ENCODE results near the gene LCNL1. TPM values are rescaled to one million over a fixed set of nuclear protein-coding genes. Genes with fewer than 3 reads are reported as not detected.

LCNL1 gene
- total RNA-seq, 1 donor from 2014 or later, result not detected

- Mint-ChIP-seq H3K4me3 (ENCODE audit: low read depth) (no peak overlapping the region), H3K27me3 (no peaks in the 10 kb centered on the region), H3K36me3 (ENCODE audit: insufficient read depth) (peaks cover 1% of the 10 kb centered on the region), H3K9me3 (ENCODE audit: low read depth) (peaks cover 4% of the 10 kb centered on the region), H3K4me1 (ENCODE audit: low read depth) (no peaks in the 10 kb centered on the region), H3K27ac (no peak overlapping the region)
- DNase-seq (ENCODE audit: low spot score, unreplicated experiment), result no peak
- TF ChIP-seq CTCF (IDR thresholded peaks at IDR 0.05; ENCODE audit: unreplicated experiment), result no peak
These were observed 24.5 kb downstream of the LCNL1 start for GRCh38 chr9:137007108-137007815.

GRCh38 chr9:137007816-137008270 lies 25.1 kb downstream of the LCNL1 start:
- H3K27ac Mint-ChIP-seq, result no peak overlapping the region
- H3K9me3 Mint-ChIP-seq (ENCODE audit: low read depth), result peaks cover 4% of the 10 kb centered on the region
- no peaks in the 10 kb centered on the region for H3K4me1 Mint-ChIP-seq (ENCODE audit: low read depth)
- DNase-seq (ENCODE audit: low spot score, unreplicated experiment), result no peak
- H3K36me3 Mint-ChIP-seq (ENCODE audit: insufficient read depth), result peaks cover 1% of the 10 kb centered on the region
- no peak for TF ChIP-seq CTCF (IDR thresholded peaks at IDR 0.05; ENCODE audit: unreplicated experiment)
- H3K4me3 Mint-ChIP-seq (ENCODE audit: low read depth), result no peak overlapping the region
- H3K27me3 Mint-ChIP-seq, result no peaks in the 10 kb centered on the region

DNA sequence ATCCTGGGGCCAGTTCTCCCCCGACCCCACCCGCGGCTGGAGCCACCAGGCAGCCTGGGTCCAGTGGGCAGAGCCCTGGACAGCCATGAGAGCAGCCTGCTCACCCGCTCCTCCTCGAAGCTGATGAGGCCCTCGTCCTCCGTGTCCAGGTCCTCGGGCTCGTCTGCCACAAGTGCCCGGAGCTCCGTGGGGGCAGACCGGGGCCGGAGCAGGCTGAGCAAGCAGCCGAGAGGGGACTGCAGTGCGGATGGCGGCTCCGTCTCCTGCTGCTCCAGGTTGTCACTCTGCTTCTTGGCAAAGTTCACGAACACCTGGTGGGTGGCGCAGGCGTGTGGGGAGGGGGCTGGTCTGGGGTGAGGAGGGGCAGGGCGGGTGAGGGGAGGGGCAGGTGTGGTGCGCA lies 25.5 kb downstream of the LCNL1 start:
- TF ChIP-seq CTCF (IDR thresholded peaks at IDR 0.05; ENCODE audit: unreplicated experiment), result no peak
- DNase-seq (ENCODE audit: low spot score, unreplicated experiment), result no peak
- Mint-ChIP-seq H3K27me3 (no peaks in the 10 kb centered on the region), H3K27ac (no peak overlapping the region), H3K36me3 (ENCODE audit: insufficient read depth) (peaks cover 1% of the 10 kb centered on the region), H3K4me1 (ENCODE audit: low read depth) (no peaks in the 10 kb centered on the region), H3K4me3 (ENCODE audit: low read depth) (no peak overlapping the region), H3K9me3 (ENCODE audit: low read depth) (peaks cover 4% of the 10 kb centered on the region)

DNA sequence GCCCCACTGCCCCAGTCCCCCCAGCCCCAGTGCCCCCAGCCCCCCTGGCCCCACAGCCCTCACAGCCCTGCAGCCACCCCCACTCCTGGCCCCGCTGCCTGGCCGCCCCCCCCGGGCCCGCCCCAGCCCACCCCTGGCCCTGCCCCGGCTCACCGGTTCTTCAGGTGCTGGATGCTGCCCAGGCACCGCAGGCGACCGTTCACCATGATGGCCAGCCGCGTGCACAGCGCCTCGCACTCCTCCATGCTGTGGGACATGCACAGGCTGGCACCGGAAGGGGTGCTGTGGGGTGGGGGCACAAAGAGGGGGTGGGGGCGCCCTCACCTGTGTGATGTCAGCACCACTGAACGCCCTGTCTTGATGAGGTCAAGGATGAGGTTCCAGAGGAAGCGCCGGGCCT lies 26.4 kb downstream of the LCNL1 start:
- TF ChIP-seq CTCF (IDR thresholded peaks at IDR 0.05; ENCODE audit: unreplicated experiment), result no peak
- H3K4me1 Mint-ChIP-seq (ENCODE audit: low read depth), result no peaks in the 10 kb centered on the region
- H3K27ac Mint-ChIP-seq, result no peak overlapping the region
- H3K27me3 Mint-ChIP-seq, result no peaks in the 10 kb centered on the region
- H3K9me3 Mint-ChIP-seq (ENCODE audit: low read depth), result peaks cover 4% of the 10 kb centered on the region
- no peak for DNase-seq (ENCODE audit: low spot score, unreplicated experiment)
- peaks cover 1% of the 10 kb centered on the region for H3K36me3 Mint-ChIP-seq (ENCODE audit: insufficient read depth)
- no peak overlapping the region for H3K4me3 Mint-ChIP-seq (ENCODE audit: low read depth)

- H3K36me3 Mint-ChIP-seq (ENCODE audit: insufficient read depth), result peaks cover 1% of the 10 kb centered on the region
- H3K27me3 Mint-ChIP-seq, result no peaks in the 10 kb centered on the region
- no peak overlapping the region for H3K4me3 Mint-ChIP-seq (ENCODE audit: low read depth)
- no peaks in the 10 kb centered on the region for H3K9me3 Mint-ChIP-seq (ENCODE audit: low read depth)
- TF ChIP-seq CTCF (IDR thresholded peaks at IDR 0.05; ENCODE audit: unreplicated experiment), result no peak
- no peak overlapping the region for H3K27ac Mint-ChIP-seq
- H3K4me1 Mint-ChIP-seq (ENCODE audit: low read depth), result no peaks in the 10 kb centered on the region
- no peak for DNase-seq (ENCODE audit: low spot score, unreplicated experiment)
These were observed 27.3 kb downstream of the LCNL1 start for GRCh38 chr9:137009938-137010732.

All from progenitor cell of endocrine pancreas (in vitro differentiated cells).